Endothelial cell of umbilical vein (primary cell): ENCODE measurements around the gene PRKAR1B. TPM values are rescaled to one million over a fixed set of nuclear protein-coding genes. Genes with fewer than 3 reads are reported as not detected.
A peak's percentile ranks its signal among the peaks of the same experiment; 100 is the strongest.

Experiments
- BruUV-seq: library from RNA; stranded (reverse); fragments of 400-500 nt; replicated peaks from 2 replicates; lab custom pipeline; 2021; lab: Mats Ljungman, UMichigan
- CTCF ChIA-PET: fragments of 300-600, 350-600 bp; sonication (Branson Sonifier 250); formaldehyde crosslinking; loops from one replicate; lab custom pipeline; 2021; ENCODE audit warnings: antibody characterized with exemption, inconsistent platforms; lab: Charles Lee
- POLR2A ChIA-PET: fragments of 300-600, 350-600 bp; sonication (Branson Sonifier 250); formaldehyde crosslinking; loops from one replicate; lab custom pipeline; 2021; ENCODE audit warnings: antibody characterized with exemption, inconsistent platforms; lab: Charles Lee
- DNase-seq: peaks from one replicate; pipeline ENCODE4 v3.0.0-alpha.2; 2011; ENCODE audit warnings: low read depth, low spot score
- FAIRE-seq: peaks from 2 replicates; lab custom pipeline; 2011; peaks lifted over from hg19 to GRCh38; lab: Jason Lieb, UNC
- H2AFZ ChIP-seq: 2 replicates; pipeline ENCODE4 v1.6.0; 2012; ENCODE audit warnings: low read depth, low read length, control low read depth, inconsistent platforms
- H3K27ac ChIP-seq: 2 replicates; pipeline ENCODE4 v1.5.1; 2011; ENCODE audit warnings: low read depth, mild to moderate bottlenecking, control low read depth, low read length, moderate library complexity; ENCODE audit not compliant: insufficient read depth
- H3K27me3 ChIP-seq, 2 experiments: 2 replicates each; pipeline versions ENCODE4 v1.6.0 to v1.6.1; 2011; ENCODE audit warnings: low read length in 2 of 2, mixed read lengths in 1 of 2; ENCODE audit not compliant: control insufficient read depth in 2 of 2, insufficient read depth in 2 of 2
- H3K36me3 ChIP-seq, 2 experiments: 2 replicates in 1 of 2; 3 replicates in 1 of 2; pipeline ENCODE4 v1.5.1; 2011; ENCODE audit warnings: low read length in 2 of 2, mild to moderate bottlenecking in 1 of 2, moderate library complexity in 1 of 2; ENCODE audit not compliant: control insufficient read depth in 2 of 2, insufficient read depth in 2 of 2; ENCODE audit errors: extremely low read depth in 1 of 2
- H3K4me1 ChIP-seq: 3 replicates; pipeline ENCODE4 v1.5.1; 2011; ENCODE audit warnings: mild to moderate bottlenecking, low read length; ENCODE audit not compliant: control insufficient read depth, insufficient read depth; ENCODE audit errors: extremely low read depth
- H3K4me2 ChIP-seq: 2 replicates; pipeline ENCODE4 v1.6.1; 2011; ENCODE audit warnings: low read length, control low read depth, mixed read lengths; ENCODE audit not compliant: insufficient read depth
- H3K4me3 ChIP-seq, 3 experiments: fragments of 200-600 bp in 1 of 3; sonication (generic), shearing (Covaris generic) in 1 of 3; replicated peaks in 1 of 3; 2 replicates each; pipeline ENCODE4 v1.5.1; 2011 to 2016; ENCODE audit warnings: control low read depth in 3 of 3, low read length in 3 of 3, mild to moderate bottlenecking in 2 of 3, inconsistent platforms in 1 of 3, low read depth in 1 of 3, moderate library complexity in 1 of 3; ENCODE audit not compliant: insufficient read depth in 1 of 3
- H3K79me2 ChIP-seq: 2 replicates; pipeline ENCODE4 v1.6.0; 2012; ENCODE audit warnings: low read length, inconsistent platforms; ENCODE audit not compliant: control insufficient read depth, insufficient read depth
- H3K9ac ChIP-seq: replicated peaks from 2 replicates; pipeline ENCODE3; 2011; ENCODE audit warnings: low read length, control low read depth; ENCODE audit not compliant: insufficient read depth; ENCODE audit errors: extremely low read depth
- H3K9me1 ChIP-seq: replicated peaks from 3 replicates; pipeline ENCODE4 v1.6.0; 2011; ENCODE audit warnings: mild to moderate bottlenecking, low read length; ENCODE audit not compliant: control insufficient read depth, insufficient read depth; ENCODE audit errors: extremely low read depth
- H3K9me3 ChIP-seq: replicated peaks from 2 replicates; pipeline ENCODE4 v1.5.1; 2012; ENCODE audit warnings: low read length, inconsistent platforms; ENCODE audit not compliant: control insufficient read depth, insufficient read depth
- H4K20me1 ChIP-seq: replicated peaks from 2 replicates; pipeline ENCODE3; 2011; ENCODE audit warnings: mild to moderate bottlenecking, low read length; ENCODE audit not compliant: control insufficient read depth, insufficient read depth; ENCODE audit errors: extremely low read depth
- EZH2 ChIP-seq: IDR thresholded peaks from 2 replicates; pipeline ENCODE4 v1.6.1; 2012; ENCODE audit warnings: borderline replicate concordance, low read depth, mild to moderate bottlenecking, moderate library complexity, low read length, inconsistent platforms; ENCODE audit not compliant: severe bottlenecking
- FOS ChIP-seq: IDR thresholded peaks from 2 replicates; pipeline ENCODE4 v1.6.1; 2011; ENCODE audit warnings: mild to moderate bottlenecking, low read length, moderate library complexity, borderline replicate concordance; ENCODE audit not compliant: insufficient read depth
- GATA2 ChIP-seq: IDR thresholded peaks from 2 replicates; pipeline ENCODE4 v1.7.0; 2011; ENCODE audit warnings: low read depth, mild to moderate bottlenecking, moderate library complexity, mixed read lengths, low read length; ENCODE audit not compliant: insufficient read length, insufficient read depth
- JUN ChIP-seq: IDR thresholded peaks from 2 replicates; pipeline ENCODE4 v1.6.1; 2011; ENCODE audit warnings: borderline replicate concordance, low read depth; ENCODE audit not compliant: insufficient read length, insufficient read depth
- POLR2A ChIP-seq: IDR thresholded peaks from 2 replicates; pipeline ENCODE4 v1.6.1; 2012; ENCODE audit warnings: low read depth, mild to moderate bottlenecking, control low read depth, low read length
- POLR2AphosphoS5 ChIP-seq: IDR thresholded peaks from 2 replicates; pipeline ENCODE4 v1.6.1; 2012; ENCODE audit warnings: low read depth, mild to moderate bottlenecking, control low read depth, low read length, moderate library complexity; ENCODE audit not compliant: insufficient read depth
- dilution Hi-C: fragments of 300-500 bp; cut with MboI; formaldehyde crosslinking; loops from one replicate; pipeline ENCODE4 v1.15.0; 2019; ENCODE audit warnings: low sequenced_read_pairs; ENCODE audit not compliant: extremely low pct_ligation_motif_present
- intact Hi-C: fragments of 100-400 bp; cut with micrococcal nuclease; formaldehyde crosslinking; loops from one replicate; pipeline ENCODE4 v1.10.0; 2022
- polyA plus RNA-seq, 4 experiments: library from polyadenylated mRNA; depleted of rRNA in 3 of 4; stranded (reverse) in 3 of 4; unstranded in 1 of 4; fragments of >200 nt; gene quantifications; 2 replicates each; pipeline versions ENCODE4 v1.2.1 to v1.2.3, GENCODE V29; 2011 to 2012; ENCODE audit warnings: missing spikeins in 1 of 4
- total RNA-seq: library from RNA; stranded (reverse); gene quantifications from 2 replicates; pipeline ENCODE4 v1.2.3, GENCODE V29; 2021
- TF ChIP-seq, protein P1 (sequence below): IDR thresholded peaks from 2 replicates; pipeline ENCODE4 v1.6.1; 2011; ENCODE audit not compliant: insufficient read depth, insufficient read length

PRKAR1B gene
- total and polyA plus RNA-seq, 2 donors (not counting 3 experiments of a cell fraction or from before 2014, with no cell fraction given): 15.4 to 29.2 TPM

DNA sequence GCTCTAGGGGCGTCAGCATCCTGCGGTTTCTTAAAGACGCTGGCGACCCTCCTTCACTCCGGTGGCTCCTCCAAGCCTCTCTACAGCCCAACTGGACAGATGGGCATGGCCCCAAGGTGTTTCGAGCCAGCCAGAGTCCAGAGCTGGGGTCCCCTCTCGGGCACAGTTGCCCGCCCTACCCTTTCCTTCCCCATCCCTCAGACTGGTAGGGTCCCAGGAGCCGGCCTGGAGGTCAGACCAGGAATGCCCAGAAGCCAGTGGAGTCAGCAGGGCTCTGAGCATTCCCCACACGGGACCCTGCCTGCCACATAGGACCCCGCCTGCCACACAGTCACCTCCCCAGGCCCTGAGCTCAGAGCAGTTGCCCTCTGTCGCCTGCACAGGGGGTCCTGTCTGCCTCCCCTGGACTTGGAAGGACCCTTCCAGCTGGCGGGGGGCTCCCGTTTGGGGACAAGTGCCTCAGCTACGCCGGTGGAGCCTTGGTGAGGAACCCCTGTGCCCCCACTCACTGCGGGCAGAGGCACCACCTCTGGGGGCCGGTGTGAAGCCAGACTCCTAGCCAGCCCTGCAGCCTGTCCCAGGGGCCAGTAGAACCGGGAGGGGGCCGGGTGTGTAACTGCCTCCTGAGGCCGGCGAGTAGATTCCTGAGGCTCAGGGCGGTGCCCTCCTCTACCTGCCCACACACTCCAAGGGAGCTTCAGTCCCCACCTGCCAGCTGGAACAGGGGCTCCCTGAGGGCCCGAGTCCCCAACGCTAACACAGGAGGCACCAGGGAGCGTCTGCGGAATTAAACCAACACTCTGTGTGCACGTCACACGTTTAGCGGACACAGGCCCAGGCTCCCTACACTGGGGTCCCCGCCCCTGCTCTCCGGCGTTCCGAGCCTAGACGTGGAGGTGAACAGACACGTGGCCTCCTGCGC lies 188.1 kb downstream of the PRKAR1B start:
- Histone ChIP-seq H3K4me2 (no peak overlapping the region), H3K9me1 (no peaks in the 10 kb centered on the region), H3K9me3 (no peaks in the 10 kb centered on the region), H3K27ac (peak overlapping the region; percentile 90), H3K79me2 (no peaks in the 10 kb centered on the region), H3K36me3 (no peaks in the 10 kb centered on the region), H3K27me3 (no peaks in the 10 kb centered on the region), H3K4me3 (no peak overlapping the region), H2AFZ (no peak overlapping the region), H3K9ac (peak overlapping the region; percentile 56), H4K20me1 (no peaks in the 10 kb centered on the region), H3K4me1 (peaks cover 35% of the 10 kb centered on the region)
- POLR2A ChIA-PET: no interaction called here
- no TSS peak for BruUV-seq
- CTCF ChIA-PET: interaction anchor here (0.9 to 2.2 kb wide), 5 partner anchors 17 to 217 kb away, joined by 3 to 12 read pairs (median 3); partner anchors contain the start of gene PDGFA
- intact Hi-C loops (loop anchor here (1.0 kb wide), 2 partner anchors 17 to 21 kb away; no protein-coding TSS in a partner anchor), dilution Hi-C loops (no loop called here)
- FAIRE-seq (no peak), DNase-seq (no peak)
- TF ChIP-seq POLR2A (no peak), GATA2 (no peak)

GRCh38 chr7:537911-538634 lies 189.0 kb downstream of the PRKAR1B start:
- peak; percentile 65 for DNase-seq
- no TSS peak for BruUV-seq
- Histone ChIP-seq H3K9me1 (no peaks in the 10 kb centered on the region), H3K4me1 (peaks cover 28% of the 10 kb centered on the region), H3K36me3 (no peaks in the 10 kb centered on the region), H3K9ac (peak overlapping the region; percentile 56), H4K20me1 (no peaks in the 10 kb centered on the region), H3K9me3 (no peaks in the 10 kb centered on the region), H3K4me3 (no peak overlapping the region), H3K27ac (peak overlapping the region; percentile 90), H3K27me3 (no peaks in the 10 kb centered on the region), H3K4me2 (peak overlapping the region; percentile 24), H3K79me2 (no peaks in the 10 kb centered on the region), H2AFZ (peak overlapping the region; percentile 44)
- peak; percentile 83 for TF ChIP-seq GATA2
- TF ChIP-seq FOS: peak; percentile 78
- peak; percentile 22 for TF ChIP-seq JUN
- TF ChIP-seq, protein P1, sequence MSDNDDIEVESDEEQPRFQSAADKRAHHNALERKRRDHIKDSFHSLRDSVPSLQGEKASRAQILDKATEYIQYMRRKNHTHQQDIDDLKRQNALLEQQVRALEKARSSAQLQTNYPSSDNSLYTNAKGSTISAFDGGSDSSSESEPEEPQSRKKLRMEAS: no peak
- TF ChIP-seq POLR2AphosphoS5: peak; percentile 68
- no peak for TF ChIP-seq EZH2
- ChIA-PET POLR2A (no interaction called here), CTCF (interaction anchor here (0.9 to 2.2 kb wide), 5 partner anchors 16 to 216 kb away, joined by 3 to 12 read pairs (median 3); partner anchors contain the start of gene PDGFA)
- intact Hi-C loops: loop anchor here (1.0 kb wide), 2 partner anchors 16 to 20 kb away; no protein-coding TSS in a partner anchor
- dilution Hi-C loops: no loop called here
- peak; percentile 95 for FAIRE-seq
